K562 (cell line): ENCODE data around the gene VPS18. TPM values are rescaled to one million over a fixed set of nuclear protein-coding genes. Genes with fewer than 3 reads are reported as not detected.

Experiments
- CC2D1A ChIP-seq: fragments of 450-650 bp; IDR thresholded peaks from 2 replicates; pipeline ENCODE4 v1.6.1; 2017; ENCODE audit warnings: mild to moderate bottlenecking
- MGA ChIP-seq: fragments of 450-650 bp; IDR thresholded peaks from 2 replicates; pipeline ENCODE4 v1.6.1; 2016; ENCODE audit warnings: mild to moderate bottlenecking, moderate library complexity
- MTA3 ChIP-seq: fragments of 450-650 bp; formaldehyde crosslinking; IDR thresholded peaks from 2 replicates; pipeline ENCODE4 v1.6.1; 2017; ENCODE audit warnings: mild to moderate bottlenecking, borderline replicate concordance
- RBFOX2 ChIP-seq: fragments of 200-400 bp; formaldehyde crosslinking; IDR thresholded peaks from 2 replicates; pipeline ENCODE4 v1.6.1; 2017; ENCODE audit warnings: low read depth, mild to moderate bottlenecking, low read length, moderate library complexity
- SP1 ChIP-seq: sonication (generic); formaldehyde crosslinking; IDR thresholded peaks from 2 replicates; pipeline ENCODE4 v1.8.1; 2022; ENCODE audit warnings: mild to moderate bottlenecking, missing genetic modification reagents
- SREBF1 ChIP-seq: fragments of 150-350 bp; IDR thresholded peaks from 2 replicates; pipeline ENCODE4 v1.6.1; 2014; ENCODE audit warnings: antibody characterized with exemption, low read depth, low read length, borderline replicate concordance
- ZBTB1 ChIP-seq: sonication (generic); formaldehyde crosslinking; IDR thresholded peaks from 2 replicates; pipeline ENCODE4 v1.8.1; 2023; ENCODE audit warnings: missing genetic modification reagents, low read depth, mild to moderate bottlenecking, borderline replicate concordance
- ZNF165 ChIP-seq: fragments of 250-450 bp; sonication (Bioruptor Pico); IDR thresholded peaks from 2 replicates; pipeline ENCODE4 v1.4.0; 2020; ENCODE audit warnings: borderline replicate concordance
- ZNF707 ChIP-seq: fragments of 250-450 bp; sonication (Bioruptor Pico); conservative IDR thresholded peaks from 2 replicates; pipeline ENCODE4 v1.8.0; 2022; ENCODE audit warnings: inconsistent platforms, mild to moderate bottlenecking, moderate library complexity
- polyA plus RNA-seq, 8 experiments: library from polyadenylated mRNA; depleted of rRNA in 4 of 8; stranded (reverse) in 5 of 8; unstranded in 3 of 8; fragments of >200 nt; fragmentation: Nextera tagmentation in 2 of 8; fragmentation: Illumina TruSeq in 1 of 8; extraction: Ambion mirVana in 2 of 8; extraction: Trizol in 1 of 8; gene quantifications; 2 replicates each; pipeline versions ENCODE4 v1.2.1 to v1.2.3, GENCODE V29; 2011 to 2014; ENCODE audit warnings: inconsistent platforms in 1 of 8, missing spikeins in 1 of 8
- total RNA-seq, 7 experiments: library from RNA; depleted of rRNA in 6 of 7; stranded (reverse); fragments of >200 nt in 6 of 7; fragmentation: Illumina TruSeq in 2 of 7; extraction: Trizol in 2 of 7; gene quantifications; 2 replicates each; pipeline versions ENCODE4 v1.2.1 to v1.2.3, GENCODE V29; 2011 to 2021; ENCODE audit warnings: low replicate concordance in 1 of 7
- TF ChIP-seq, protein P1 (sequence below), 2 experiments: fragments of 450-650 bp in 1 of 2; sonication (generic) in 1 of 2; formaldehyde crosslinking in 1 of 2; IDR thresholded peaks in 1 of 2; conservative IDR thresholded peaks in 1 of 2; 2 replicates each; pipeline versions ENCODE4 v1.6.1 to v1.8.1; 2016 to 2023; ENCODE audit warnings: mild to moderate bottlenecking in 2 of 2, moderate library complexity in 2 of 2, inconsistent platforms in 1 of 2, missing genetic modification reagents in 1 of 2
- TF ChIP-seq, protein P2 (sequence below): conservative IDR thresholded peaks from 2 replicates; pipeline ENCODE4 v1.6.1; 2011; ENCODE audit warnings: low read depth, mild to moderate bottlenecking, low read length; ENCODE audit not compliant: control insufficient read depth

VPS18 gene
- total and polyA plus RNA-seq, 9 of the 15 experiments (the other 6 are each of a cell fraction or from before 2014, with no cell fraction given) = 0.73 to 19.9 (median 8.5) TPM

DNA sequence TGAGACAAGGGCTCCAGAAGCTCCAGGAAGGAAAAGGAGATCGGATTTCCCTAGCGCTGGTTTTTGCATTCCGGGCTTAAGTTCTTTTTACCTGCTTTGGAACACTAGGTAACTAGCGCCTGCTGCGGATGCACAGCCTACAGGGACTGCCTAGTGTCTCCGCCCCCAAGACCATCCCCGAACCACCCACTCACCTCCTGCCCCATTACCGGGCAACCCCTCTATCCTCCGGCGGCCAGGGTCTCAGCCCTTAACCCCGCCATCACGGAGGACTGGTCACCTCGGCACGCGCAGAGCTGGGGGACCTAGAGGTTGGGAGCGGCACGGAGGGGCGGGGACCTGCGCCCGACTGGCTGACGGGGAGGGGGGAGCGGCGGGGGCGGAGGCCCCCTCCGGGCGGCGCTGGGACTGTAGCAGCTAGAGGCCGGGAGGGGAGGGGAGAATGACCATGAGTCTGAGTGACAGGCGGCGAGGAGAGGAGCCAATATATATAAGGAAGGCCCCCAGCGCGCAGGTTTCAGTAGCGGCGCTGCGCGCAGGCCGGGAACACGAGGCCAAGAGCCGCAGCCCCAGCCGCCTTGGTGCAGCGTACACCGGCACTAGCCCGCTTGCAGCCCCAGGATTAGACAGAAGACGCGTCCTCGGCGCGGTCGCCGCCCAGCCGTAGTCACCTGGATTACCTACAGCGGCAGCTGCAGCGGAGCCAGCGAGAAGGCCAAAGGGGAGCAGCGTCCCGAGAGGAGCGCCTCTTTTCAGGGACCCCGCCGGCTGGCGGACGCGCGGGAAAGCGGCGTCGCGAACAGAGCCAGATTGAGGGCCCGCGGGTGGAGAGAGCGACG lies 34.8 kb downstream of the VPS18 start, which contains the start of gene DLL4 (continued):
- peak; percentile 95 for TF ChIP-seq MGA
- TF ChIP-seq RBFOX2 = peak; percentile 91
- TF ChIP-seq, protein P1, sequence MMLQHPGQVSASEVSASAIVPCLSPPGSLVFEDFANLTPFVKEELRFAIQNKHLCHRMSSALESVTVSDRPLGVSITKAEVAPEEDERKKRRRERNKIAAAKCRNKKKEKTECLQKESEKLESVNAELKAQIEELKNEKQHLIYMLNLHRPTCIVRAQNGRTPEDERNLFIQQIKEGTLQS (IDR thresholded peaks at IDR 0.05) = no peak
- TF ChIP-seq, protein P1 (CRISPR knock-in tag; conservative IDR thresholded peaks at IDR 0.05) = no peak
- peak; percentile 86 for TF ChIP-seq SP1 (CRISPR knock-in tag)
- no peak for TF ChIP-seq ZNF707
- TF ChIP-seq SREBF1 = no peak
- TF ChIP-seq, protein P2, sequence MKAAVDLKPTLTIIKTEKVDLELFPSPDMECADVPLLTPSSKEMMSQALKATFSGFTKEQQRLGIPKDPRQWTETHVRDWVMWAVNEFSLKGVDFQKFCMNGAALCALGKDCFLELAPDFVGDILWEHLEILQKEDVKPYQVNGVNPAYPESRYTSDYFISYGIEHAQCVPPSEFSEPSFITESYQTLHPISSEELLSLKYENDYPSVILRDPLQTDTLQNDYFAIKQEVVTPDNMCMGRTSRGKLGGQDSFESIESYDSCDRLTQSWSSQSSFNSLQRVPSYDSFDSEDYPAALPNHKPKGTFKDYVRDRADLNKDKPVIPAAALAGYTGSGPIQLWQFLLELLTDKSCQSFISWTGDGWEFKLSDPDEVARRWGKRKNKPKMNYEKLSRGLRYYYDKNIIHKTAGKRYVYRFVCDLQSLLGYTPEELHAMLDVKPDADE = peak; percentile 79; the same call in 1 of the 2 replicates
- TF ChIP-seq CC2D1A = no peak
- no peak for TF ChIP-seq ZNF165 (CRISPR knock-in tag)
- TF ChIP-seq ZBTB1 = peak; percentile 85; the same call in 1 of the 2 replicates
- TF ChIP-seq MTA3 = peak; percentile 71; the same call in 1 of the 2 replicates
